Colonic mucosa (tissue), 4 donors: ENCODE results near the gene EMCN. TPM values are rescaled to one million over a fixed set of nuclear protein-coding genes. Genes with fewer than 3 reads are reported as not detected.
"Not testable (repeated sequence)": the region's sequence is repeated elsewhere in the genome, so short reads cannot be mapped to it uniquely, and the experiment has no call there.

Experiments used
- DNase-seq: peaks from one replicate; pipeline ENCODE4 v3.0.0-alpha.2; 2020
- H3K27ac ChIP-seq: fragments of 200-600 bp; one replicate; pipeline ENCODE4 v1.8.0; 2021
- H3K27me3 ChIP-seq: fragments of 200-600 bp; one replicate; pipeline ENCODE4 v1.8.0; 2021
- H3K36me3 ChIP-seq: fragments of 200-600 bp; one replicate; pipeline ENCODE4 v1.8.0; 2021
- H3K4me1 ChIP-seq: fragments of 200-600 bp; one replicate; pipeline ENCODE4 v1.8.0; 2021; ENCODE audit warnings: mild to moderate bottlenecking
- H3K4me3 ChIP-seq: fragments of 200-600 bp; one replicate; pipeline ENCODE4 v1.8.0; 2021
- H3K9ac ChIP-seq, 2 donors: one replicate each; pipeline ENCODE4 v1.7.0; 2013; ENCODE audit warnings: control low read depth in 2 of 2, low read depth in 2 of 2, low read length in 2 of 2
- H3K9me3 ChIP-seq: fragments of 200-600 bp; one replicate; pipeline ENCODE4 v1.8.0; 2021
- CTCF ChIP-seq: fragments of 200-600 bp; IDR thresholded peaks from one replicate; pipeline ENCODE4 v1.8.0; 2022; ENCODE audit warnings: antibody characterized with exemption, mild to moderate bottlenecking
- intact Hi-C: fragments of 100-400 bp; cut with DNase I; formaldehyde crosslinking; loops from one replicate; pipeline ENCODE4 v1.14.1; 2022
- total RNA-seq, 2 donors: library from RNA; stranded (reverse); fragmentation: NEBNext Ultra II Directional in 1 of 2; extraction: Animal tissue kit (Norgen Biotek cat#: 25700) in 1 of 2; gene quantifications; one replicate each; pipeline ENCODE4 v1.2.1, GENCODE V29; 2021
- donor health status: healthy.
- donor health status: DM: no; HTN: no; CAD: no.
- donor health status: DM: no; HTN: no; CAD: no.

Gene EMCN
- total RNA-seq, 2 donors from 2014 or later = 2.8 to 7.1 TPM

GRCh38 chr4:100547541-100548199 is 29.8 kb upstream of the EMCN start:
- Histone ChIP-seq H3K4me1 (no peaks in the 10 kb centered on the region), H3K9ac (no peak overlapping the region), H3K36me3 (no peaks in the 10 kb centered on the region), H3K9me3 (no peaks in the 10 kb centered on the region), H3K27me3 (no peaks in the 10 kb centered on the region), H3K27ac (no peak overlapping the region), H3K4me3 (no peak overlapping the region)
- no peak for DNase-seq
- intact Hi-C loops = no loop called here
- no peak for TF ChIP-seq CTCF

- intact Hi-C loops = no loop called here
- DNase-seq = no peak
- Histone ChIP-seq H3K27ac (no peak overlapping the region), H3K4me3 (no peak overlapping the region), H3K27me3 (no peaks in the 10 kb centered on the region), H3K4me1 (no peaks in the 10 kb centered on the region), H3K36me3 (no peaks in the 10 kb centered on the region), H3K9me3 (no peaks in the 10 kb centered on the region), H3K9ac (no peak overlapping the region)
- TF ChIP-seq CTCF = no peak
Observed at GRCh38 chr4:100545427-100545826, 27.6 kb upstream of the EMCN start.

- no peaks in the 10 kb centered on the region for H3K9me3 ChIP-seq
- H3K27ac ChIP-seq = no peak overlapping the region
- no peak overlapping the region for H3K9ac ChIP-seq
- H3K4me1 ChIP-seq = no peaks in the 10 kb centered on the region
- no peaks in the 10 kb centered on the region for H3K36me3 ChIP-seq
- no peak for TF ChIP-seq CTCF
- intact Hi-C loops = no loop called here
- DNase-seq = no peak
- H3K27me3 ChIP-seq = no peaks in the 10 kb centered on the region
- no peak overlapping the region for H3K4me3 ChIP-seq
Observed at GRCh38 chr4:100540131-100540530, 22.3 kb upstream of the EMCN start.

GRCh38 chr4:100539706-100540105 is 21.9 kb upstream of the EMCN start:
- H3K9ac ChIP-seq = no peak overlapping the region
- TF ChIP-seq CTCF = no peak
- no peaks in the 10 kb centered on the region for H3K4me1 ChIP-seq
- no peaks in the 10 kb centered on the region for H3K36me3 ChIP-seq
- intact Hi-C loops = no loop called here
- H3K4me3 ChIP-seq = no peak overlapping the region
- H3K9me3 ChIP-seq = no peaks in the 10 kb centered on the region
- no peak overlapping the region for H3K27ac ChIP-seq
- no peaks in the 10 kb centered on the region for H3K27me3 ChIP-seq
- no peak for DNase-seq

- intact Hi-C loops = no loop called here
- Histone ChIP-seq H3K27me3 (no peaks in the 10 kb centered on the region), H3K27ac (no peak overlapping the region), H3K9me3 (no peaks in the 10 kb centered on the region), H3K4me1 (no peaks in the 10 kb centered on the region), H3K4me3 (no peak overlapping the region), H3K36me3 (no peaks in the 10 kb centered on the region), H3K9ac (no peak overlapping the region)
- no peak for TF ChIP-seq CTCF
- DNase-seq = no peak
Observed at GRCh38 chr4:100533741-100534140, 15.9 kb upstream of the EMCN start.

- H3K27me3 ChIP-seq, H3K36me3 ChIP-seq, H3K9me3 ChIP-seq, DNase-seq, H3K4me1 ChIP-seq, H3K4me3 ChIP-seq, intact Hi-C loops, H3K9ac ChIP-seq, H3K27ac ChIP-seq: not testable (repeated sequence)
Observed at GRCh38 chr4:100530161-100530560, 12.3 kb upstream of the EMCN start.
